Retinal pigment epithelial cell (primary cell): ENCODE data around the gene MRPS7.

ENCODE experiments used
- DNase-seq: peaks from one replicate; pipeline ENCODE4 v3.0.0-alpha.2; 2010; ENCODE audit warnings: low read depth
- H3K4me3 ChIP-seq: 2 replicates; pipeline ENCODE4 v1.5.1; 2011; ENCODE audit warnings: mild to moderate bottlenecking, low read length, control low read depth, moderate library complexity
- TF ChIP-seq, protein P1 (sequence below): conservative IDR thresholded peaks from 2 replicates; pipeline ENCODE4 v1.5.1; 2011; ENCODE audit warnings: low read depth, low read length, control low read depth, inconsistent platforms

Gene MRPS7

DNA sequence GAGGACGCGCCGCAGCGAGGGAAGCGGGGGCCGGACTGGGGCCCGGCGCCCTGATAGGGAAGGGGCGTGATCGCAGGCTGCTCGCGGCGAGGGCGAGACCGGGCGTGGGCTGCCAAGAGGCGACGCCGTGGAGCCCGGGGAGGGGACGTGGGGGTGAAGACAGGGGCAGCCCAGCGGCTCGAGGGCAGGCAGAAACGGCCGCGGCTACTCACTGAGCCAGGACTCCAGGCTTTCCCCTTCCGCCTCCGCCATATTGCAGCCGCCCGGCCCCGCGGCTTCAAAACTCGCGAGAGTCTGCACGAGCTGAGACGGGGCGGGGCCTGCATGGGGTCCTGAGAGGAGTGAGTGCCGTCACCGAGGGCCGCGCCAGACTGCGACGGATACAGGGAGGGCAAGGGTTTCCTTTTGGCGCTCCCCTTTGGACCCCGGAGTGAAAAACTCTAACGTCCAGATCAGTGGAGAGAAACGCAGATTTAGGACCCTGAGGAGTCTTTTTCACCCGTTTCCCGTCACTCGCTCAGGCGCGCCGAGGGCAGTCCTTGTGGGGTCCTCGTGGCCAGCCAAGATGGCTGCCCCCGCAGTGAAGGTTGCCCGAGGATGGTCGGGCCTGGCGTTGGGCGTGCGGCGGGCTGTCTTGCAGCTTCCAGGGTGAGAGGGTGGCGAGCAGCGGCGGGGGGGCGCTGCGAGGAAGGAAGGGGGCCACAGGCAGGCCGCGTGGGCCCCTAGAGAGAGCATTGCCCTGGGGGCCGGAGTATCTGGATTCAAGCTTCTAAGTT lies at the start of gene MRPS7, which contains the start of gene GGA3:
TSS of gene MRPS7 (plus strand) at position 544 of the 776 bp plus-strand sequence. CDS start at position 566, 22 bp downstream.
TSS of gene GGA3 (minus strand) at position 271 of the 776 bp plus-strand sequence. CDS start at position 252, 19 bp downstream.
- peak within 1 kb of the TSS; percentile 62 for H3K4me3 ChIP-seq
- no peak for DNase-seq
- TF ChIP-seq, protein P1, sequence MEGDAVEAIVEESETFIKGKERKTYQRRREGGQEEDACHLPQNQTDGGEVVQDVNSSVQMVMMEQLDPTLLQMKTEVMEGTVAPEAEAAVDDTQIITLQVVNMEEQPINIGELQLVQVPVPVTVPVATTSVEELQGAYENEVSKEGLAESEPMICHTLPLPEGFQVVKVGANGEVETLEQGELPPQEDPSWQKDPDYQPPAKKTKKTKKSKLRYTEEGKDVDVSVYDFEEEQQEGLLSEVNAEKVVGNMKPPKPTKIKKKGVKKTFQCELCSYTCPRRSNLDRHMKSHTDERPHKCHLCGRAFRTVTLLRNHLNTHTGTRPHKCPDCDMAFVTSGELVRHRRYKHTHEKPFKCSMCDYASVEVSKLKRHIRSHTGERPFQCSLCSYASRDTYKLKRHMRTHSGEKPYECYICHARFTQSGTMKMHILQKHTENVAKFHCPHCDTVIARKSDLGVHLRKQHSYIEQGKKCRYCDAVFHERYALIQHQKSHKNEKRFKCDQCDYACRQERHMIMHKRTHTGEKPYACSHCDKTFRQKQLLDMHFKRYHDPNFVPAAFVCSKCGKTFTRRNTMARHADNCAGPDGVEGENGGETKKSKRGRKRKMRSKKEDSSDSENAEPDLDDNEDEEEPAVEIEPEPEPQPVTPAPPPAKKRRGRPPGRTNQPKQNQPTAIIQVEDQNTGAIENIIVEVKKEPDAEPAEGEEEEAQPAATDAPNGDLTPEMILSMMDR: no peak

DNA sequence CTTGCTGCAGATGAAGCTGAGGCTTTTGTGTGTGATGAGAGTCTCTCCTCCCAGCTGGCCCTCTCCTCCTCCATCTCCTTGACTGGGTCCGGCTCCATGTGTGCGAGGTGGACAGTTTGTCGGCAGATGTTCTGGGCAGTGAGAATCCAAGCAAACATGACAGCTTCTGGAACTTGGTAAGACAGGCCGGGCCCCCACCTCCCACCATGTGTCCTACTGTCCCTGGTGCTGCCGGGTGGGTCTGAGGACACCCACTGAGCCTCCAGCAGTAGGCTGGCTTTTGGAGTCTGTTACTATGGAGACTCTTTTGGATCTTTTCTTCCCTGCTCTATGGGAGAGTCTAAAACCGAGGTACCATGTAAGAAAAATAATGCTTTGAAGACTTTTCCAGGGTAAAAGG lies 43.5 kb upstream of the MRPS7 start:
- DNase-seq: no peak
- TF ChIP-seq, protein P1: no peak
- H3K4me3 ChIP-seq: no peak overlapping the region

- no peak overlapping the region for H3K4me3 ChIP-seq
- DNase-seq: no peak
Observed at GRCh38 chr17:75219815-75220214, 41.9 kb upstream of the MRPS7 start.

GRCh38 chr17:75225016-75225415 lies 36.7 kb upstream of the MRPS7 start:
- no peak overlapping the region for H3K4me3 ChIP-seq
- DNase-seq: no peak
- TF ChIP-seq, protein P1: no peak

More at GRCh38 chr17:75219815-75220214, 41.9 kb upstream of the MRPS7 start:
- TF ChIP-seq, protein P1: no peak

GRCh38 chr17:75227729-75228128 lies 34.0 kb upstream of the MRPS7 start:
- no peak for DNase-seq
- H3K4me3 ChIP-seq: no peak overlapping the region
- TF ChIP-seq, protein P1: no peak

DNA sequence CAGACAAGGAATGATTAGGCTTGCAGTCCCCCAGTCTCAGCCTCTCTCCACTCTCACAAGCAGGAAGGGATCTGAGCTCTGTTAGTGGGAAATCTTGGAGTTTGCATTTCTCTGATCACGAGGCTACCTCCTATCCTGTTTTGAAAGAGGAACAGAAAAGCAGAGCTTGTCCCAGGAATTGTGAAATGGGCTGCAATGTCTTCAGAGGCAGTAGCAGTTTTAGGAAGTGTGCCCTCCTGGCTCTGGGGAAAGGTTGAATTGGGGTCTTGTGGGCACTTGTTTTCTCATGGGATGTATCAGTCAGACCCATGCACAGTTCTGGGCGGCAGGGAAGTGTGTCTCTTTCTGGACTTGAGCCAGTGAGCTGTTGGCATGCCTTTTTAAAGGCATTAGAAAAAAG lies 33.4 kb upstream of the MRPS7 start:
- DNase-seq: no peak
- no peak overlapping the region for H3K4me3 ChIP-seq
- TF ChIP-seq, protein P1: no peak

- H3K4me3 ChIP-seq: no peak overlapping the region
- DNase-seq: no peak
- TF ChIP-seq, protein P1: no peak
Observed at GRCh38 chr17:75228847-75229246, 32.8 kb upstream of the MRPS7 start.
